Fibroblast of lung (primary cell): ENCODE results near the gene LAMB1.

Source experiments
- EZH2 ChIP-seq: IDR thresholded peaks from 2 replicates; pipeline ENCODE4 v1.5.1; 2012; ENCODE audit warnings: low read length, control low read depth, mild to moderate bottlenecking; ENCODE audit errors: missing control alignments
- TF ChIP-seq, protein P1 (sequence below), 2 donors: IDR thresholded peaks in 1 of 2; conservative IDR thresholded peaks in 1 of 2; 1 replicate in 1 of 2; 2 replicates in 1 of 2; pipeline ENCODE4 v1.5.1; 2011 to 2012; ENCODE audit warnings: low read length in 2 of 2, control low read depth in 1 of 2, inconsistent platforms in 1 of 2, low read depth in 1 of 2, mild to moderate bottlenecking in 1 of 2

DNA sequence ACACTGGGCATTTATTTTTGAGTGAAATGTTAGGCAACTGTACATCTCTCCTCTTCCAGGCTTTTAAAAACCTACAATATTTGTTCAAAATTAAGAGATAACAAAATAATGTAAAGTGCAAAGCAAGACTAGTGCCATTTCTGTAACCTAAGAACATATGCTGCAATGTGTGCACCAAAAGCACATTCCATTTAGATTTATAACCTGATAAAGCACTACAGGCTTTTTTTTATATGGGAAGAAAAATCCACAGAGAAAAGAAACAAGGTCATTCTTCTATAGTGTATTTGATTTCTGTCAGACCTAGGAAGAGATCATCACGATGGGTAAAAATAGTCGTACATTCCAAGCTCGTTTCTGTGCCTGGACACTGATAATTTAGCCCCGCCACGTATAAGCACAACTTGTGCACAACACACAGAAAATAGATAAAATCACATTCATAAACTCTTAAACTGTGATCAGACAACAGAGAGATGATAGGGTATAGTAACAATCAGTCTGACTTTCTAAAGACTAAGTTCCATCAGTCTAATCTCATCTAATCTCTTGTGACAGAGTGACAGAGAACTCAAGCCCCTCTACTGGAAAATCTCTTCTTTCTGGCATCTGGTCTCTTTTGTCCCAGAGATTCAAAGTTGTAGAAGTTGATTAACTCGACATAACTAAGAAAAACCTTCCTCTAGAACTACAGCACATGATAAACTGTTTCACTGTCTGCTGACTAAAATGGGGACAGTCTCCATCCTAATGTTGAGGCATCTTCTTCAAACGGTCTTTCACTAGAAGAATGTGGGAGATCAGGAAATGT lies 6.7 kb downstream of the LAMB1 start:
- TF ChIP-seq, protein P1, sequence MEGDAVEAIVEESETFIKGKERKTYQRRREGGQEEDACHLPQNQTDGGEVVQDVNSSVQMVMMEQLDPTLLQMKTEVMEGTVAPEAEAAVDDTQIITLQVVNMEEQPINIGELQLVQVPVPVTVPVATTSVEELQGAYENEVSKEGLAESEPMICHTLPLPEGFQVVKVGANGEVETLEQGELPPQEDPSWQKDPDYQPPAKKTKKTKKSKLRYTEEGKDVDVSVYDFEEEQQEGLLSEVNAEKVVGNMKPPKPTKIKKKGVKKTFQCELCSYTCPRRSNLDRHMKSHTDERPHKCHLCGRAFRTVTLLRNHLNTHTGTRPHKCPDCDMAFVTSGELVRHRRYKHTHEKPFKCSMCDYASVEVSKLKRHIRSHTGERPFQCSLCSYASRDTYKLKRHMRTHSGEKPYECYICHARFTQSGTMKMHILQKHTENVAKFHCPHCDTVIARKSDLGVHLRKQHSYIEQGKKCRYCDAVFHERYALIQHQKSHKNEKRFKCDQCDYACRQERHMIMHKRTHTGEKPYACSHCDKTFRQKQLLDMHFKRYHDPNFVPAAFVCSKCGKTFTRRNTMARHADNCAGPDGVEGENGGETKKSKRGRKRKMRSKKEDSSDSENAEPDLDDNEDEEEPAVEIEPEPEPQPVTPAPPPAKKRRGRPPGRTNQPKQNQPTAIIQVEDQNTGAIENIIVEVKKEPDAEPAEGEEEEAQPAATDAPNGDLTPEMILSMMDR (conservative IDR thresholded peaks at IDR 0.05 in 1 of 2, IDR thresholded peaks at IDR 0.05 in 1 of 2; ENCODE audit: low read depth in 1 of 2, low read length in 2 of 2) = no peak
- no peak for TF ChIP-seq EZH2
